GM21526 (cell line): ENCODE data around the gene EGFR.

Experiments
- ATAC-seq: cut with Tn5 transposase; IDR thresholded peaks from one replicate; pipeline ENCODE4 v1.9.1; 2021; ENCODE audit warnings: moderate library complexity; ENCODE audit not compliant: unreplicated experiment, low FRiP score

The EGFR gene

DNA sequence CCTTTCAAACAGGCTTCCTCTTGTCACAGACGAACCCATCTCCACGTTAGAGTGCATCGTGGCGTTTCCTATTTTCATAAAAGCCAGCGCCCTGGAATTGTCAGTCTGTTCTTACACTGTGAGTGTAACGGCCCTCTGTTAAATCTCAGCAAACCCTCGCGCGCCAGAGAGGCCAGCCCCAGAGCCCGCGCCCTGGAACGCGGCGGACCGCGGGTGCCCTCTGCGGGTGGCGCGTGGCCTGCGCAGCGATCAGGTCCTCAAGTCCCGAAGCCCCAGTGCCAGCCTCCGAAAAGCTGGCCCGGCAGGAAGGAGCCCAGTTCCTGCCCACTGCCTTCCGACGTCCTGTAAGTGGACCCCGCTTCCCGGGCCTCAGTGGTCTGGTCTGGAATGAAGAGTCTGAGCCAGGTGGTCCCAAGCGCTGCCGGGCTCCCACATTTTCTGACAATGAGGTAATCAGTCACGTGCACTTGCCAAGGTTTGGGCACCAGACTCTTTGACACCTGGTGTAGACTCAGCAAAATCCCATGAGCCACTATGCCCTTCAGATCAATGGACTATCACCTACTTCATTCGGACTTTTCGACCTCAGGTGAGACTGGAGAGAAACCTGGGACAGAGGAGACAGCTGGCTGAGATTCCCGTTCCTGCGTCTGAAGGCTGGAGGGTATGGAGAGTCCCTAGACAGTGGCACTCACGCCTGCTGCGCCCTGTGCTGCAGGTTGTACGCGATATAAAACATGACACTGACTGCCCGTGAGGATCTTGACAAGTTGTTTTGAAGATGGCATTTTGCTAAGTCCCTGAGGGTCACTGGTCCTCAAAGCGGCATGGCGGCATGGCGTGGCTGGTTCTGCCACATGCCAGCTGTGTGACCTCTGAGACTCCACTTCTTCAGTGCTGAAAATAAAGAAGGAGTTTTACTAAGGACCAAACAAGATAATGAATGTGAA is 237.0 kb downstream of the EGFR start:
- ATAC-seq: peak; percentile 93

GRCh38 chr7:55258631-55259030 is 239.8 kb downstream of the EGFR start:
- no peak for ATAC-seq

- no peak for ATAC-seq
These were observed 241.4 kb downstream of the EGFR start for GRCh38 chr7:55260171-55260570.

GRCh38 chr7:55260676-55261385 is 242.0 kb downstream of the EGFR start:
- ATAC-seq: no peak
